Right renal cortex interstitium (tissue), 3 donors: ENCODE results near the gene C13orf46. TPM values are rescaled to one million over a fixed set of nuclear protein-coding genes. Genes with fewer than 3 reads are reported as not detected.

Experiments
- DNase-seq, 3 donors: peaks; one replicate each; pipeline ENCODE4 v3.0.0-alpha.2; 2013; ENCODE audit warnings: low read depth in 3 of 3, low spot score in 2 of 3
- polyA plus RNA-seq, 3 donors: library from polyadenylated mRNA; unstranded; fragments of 120-200 nt; gene quantifications; one replicate each; pipeline ENCODE4 v1.2.1, GENCODE V29; 2013; ENCODE audit not compliant: insufficient read length in 3 of 3

C13orf46 gene
- polyA plus RNA-seq, 3 donors, result 0.07 to 0.18 TPM; not detected in 1

DNA sequence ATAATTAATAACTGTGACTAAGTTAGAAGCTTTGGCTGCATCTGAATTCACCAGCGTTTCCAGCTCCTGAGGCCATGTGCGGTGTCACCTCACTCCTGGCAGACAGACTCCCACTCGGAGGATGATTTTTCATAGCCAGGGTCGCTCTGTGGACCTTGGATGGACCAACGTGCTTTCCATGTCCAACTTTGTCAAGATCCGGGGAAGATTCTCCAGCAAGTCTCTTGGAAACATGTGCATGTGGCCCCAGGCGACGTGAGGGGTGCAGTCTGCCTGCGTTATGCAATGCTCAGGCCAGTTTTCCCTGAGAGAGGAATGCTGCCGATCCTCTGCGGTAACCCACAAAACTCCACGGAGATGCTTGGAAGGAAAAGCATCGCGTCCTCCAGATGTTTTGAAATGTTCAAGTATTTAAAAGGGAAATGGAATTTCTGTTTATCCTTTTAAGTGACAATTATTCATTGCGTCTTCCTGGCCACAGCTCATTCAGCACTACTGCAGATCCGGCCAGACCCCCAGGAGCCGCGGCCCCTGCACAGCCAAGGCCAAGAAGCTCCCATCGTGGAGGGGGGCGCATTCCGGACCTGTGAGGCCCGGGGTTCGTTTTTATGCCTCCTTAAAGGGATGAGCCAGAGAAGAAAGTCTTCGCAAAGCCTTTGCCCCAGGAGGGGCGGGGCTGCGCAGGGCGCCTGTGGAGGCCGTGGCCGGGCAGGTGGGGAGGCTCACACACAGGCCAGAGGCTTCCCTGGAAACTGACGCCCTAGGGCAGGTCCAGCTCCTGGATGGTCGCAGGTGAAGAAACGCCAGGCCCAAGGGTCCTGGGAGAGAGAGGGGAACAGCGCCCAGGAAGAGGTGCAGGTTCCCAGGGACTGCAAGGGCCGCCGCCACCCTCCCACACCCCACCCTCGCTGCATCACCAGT is 46.0 kb downstream of the C13orf46 start:
- DNase-seq, result no peak

DNA sequence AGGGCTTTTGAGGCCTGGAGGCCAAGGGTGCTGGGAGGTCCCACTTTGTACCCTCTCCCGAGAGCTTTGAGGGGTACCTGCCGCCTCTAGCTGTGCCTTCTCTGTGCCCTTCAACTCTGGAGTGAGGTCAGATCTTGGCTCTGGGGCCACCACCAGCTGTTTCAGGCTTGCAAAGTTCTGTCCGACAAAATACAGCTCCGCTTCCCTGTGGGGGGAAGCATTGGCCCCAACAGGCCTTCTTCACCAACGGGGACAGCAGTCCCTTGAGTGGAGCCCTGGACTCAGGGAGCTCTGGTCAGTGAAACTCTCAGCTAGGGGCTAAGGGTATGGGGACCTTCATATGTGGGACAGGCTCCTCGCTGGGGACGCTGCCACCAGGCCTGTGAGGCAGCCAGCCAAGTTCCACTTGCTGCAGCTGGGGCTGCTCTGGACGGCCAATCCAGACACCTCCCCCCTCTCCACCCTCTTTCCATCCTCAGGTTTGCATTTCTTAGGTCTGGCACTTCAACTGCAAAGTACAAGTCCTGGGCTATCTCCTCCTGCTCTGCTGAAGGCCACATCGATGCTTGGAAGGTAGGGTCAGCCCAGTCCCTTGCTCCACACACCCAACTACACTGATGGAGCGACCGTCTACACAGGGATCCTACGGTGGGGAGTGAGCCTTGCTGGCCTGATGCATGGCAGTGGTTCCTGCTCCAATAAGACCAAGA is 46.8 kb downstream of the C13orf46 start:
- DNase-seq, result no peak

DNA sequence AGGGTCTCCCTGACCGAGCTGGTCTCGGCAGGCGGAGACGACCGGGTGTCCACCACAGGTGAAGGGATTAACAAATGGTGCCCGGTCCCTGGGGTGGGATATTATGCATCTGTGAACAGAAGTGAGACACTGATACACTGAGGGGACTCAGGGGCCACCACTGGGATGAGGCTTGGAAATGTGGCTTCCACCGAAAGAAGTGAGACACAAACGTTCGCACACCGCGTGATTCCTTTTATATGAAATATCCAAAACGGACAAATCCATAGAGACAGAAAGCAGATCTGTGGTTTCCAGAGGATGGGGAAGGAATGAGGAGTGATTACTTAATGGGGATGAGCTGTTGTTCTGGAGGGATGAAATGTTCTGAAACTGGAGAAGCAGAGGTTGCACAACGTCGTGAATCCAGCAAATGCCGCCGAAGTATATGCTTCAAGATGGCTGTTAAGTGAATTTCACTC is 47.5 kb downstream of the C13orf46 start:
- DNase-seq, result no peak

DNA sequence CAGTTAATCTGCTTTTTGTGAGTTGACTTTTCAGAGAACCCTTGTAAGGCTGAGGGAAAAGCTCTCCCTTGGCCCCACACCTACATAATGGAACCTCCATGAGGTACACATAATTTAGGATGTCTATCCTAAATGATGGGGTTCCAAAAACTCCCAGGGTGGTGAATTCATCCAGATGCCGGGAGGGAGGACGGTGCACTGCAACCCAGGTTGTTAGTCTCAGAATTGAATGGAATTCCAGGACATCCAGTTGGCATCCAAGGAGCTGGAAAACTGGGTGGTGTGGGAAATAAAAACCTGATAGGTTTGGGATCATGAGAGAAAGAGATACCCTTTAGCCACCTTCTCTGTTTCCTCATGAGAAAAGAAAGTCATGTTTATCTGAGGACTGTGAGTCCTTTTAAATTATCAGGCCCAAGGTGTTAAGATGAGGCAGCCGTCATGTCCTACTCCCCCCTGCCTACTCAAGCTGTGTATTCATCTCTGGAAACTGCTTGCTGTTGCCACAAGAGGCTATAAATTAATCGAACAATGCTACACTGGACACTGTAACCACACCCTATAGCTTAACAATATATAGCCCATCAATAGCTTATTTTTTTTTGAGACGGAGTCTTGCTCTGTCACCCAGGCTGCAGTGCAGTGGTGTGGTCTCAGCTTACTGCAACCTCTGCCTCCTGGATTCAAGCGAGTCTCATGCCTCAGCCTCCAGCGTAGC is 49.5 kb downstream of the C13orf46 start:
- no peak for DNase-seq

DNA sequence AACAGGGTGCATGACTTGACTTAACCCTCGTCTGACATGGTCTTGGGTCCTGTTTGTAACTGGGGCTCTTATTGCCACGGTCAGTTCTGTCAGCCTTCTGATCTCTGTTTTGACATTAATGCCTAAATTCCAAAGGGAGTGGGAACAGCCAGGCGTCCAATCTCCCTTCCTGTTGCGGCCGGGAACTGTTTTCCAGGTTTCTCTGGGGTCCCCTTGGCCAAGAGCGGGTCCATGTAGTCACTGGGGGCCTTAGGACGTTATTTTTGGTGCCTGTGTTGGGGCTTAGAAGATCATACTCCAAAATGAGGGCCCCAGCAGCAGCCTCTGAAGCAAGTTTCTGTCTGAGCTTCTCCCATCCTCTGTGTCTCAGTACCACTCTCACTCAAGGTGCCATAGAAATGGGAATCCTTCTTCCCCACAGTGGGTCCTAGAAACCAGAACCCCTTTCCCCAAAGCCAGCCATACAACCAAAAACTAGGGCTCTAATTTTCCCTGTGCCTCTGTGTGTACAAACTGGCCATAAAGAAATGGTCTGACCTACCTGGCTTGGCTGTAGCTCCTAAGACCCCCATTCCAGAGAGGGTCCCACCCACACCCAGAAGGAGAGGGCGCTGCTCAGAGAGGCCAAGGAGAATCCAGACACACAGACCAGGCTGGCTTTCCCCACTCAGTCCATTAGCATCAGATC is 50.4 kb downstream of the C13orf46 start:
- DNase-seq, result no peak

DNA sequence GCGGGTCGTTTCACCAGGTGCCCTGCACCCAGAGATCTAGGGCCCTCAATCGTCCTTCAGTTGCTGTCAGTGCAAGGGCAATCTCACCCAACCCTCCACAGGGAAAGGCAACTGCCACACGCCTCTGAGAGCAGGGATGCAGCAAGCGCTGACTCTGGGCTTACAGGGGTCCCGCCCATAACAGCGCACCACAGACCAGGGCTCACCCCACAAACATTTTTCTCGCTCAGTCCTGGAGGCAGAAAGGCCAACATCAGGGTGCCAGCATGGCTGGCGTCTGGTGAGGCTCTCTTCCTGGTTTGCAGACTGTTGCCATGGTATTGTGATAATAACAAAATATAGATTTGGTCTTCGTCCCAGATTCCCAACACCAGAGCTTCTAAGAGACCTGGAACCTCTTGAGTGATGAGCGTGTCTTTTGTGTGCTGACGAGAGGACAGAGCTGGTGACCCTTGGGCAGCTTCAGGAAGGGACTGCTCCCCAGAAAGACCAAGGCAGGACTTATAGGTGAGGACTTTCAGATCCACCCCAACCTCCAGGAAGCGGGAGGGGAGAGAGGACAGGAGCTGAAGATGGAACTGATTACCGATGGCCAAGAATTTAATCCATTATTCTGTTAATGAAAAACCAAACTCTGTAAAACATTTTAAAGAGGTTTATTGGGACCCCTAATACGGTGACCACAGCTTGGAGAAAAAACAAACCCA is 51.3 kb downstream of the C13orf46 start:
- DNase-seq, result no peak

DNA sequence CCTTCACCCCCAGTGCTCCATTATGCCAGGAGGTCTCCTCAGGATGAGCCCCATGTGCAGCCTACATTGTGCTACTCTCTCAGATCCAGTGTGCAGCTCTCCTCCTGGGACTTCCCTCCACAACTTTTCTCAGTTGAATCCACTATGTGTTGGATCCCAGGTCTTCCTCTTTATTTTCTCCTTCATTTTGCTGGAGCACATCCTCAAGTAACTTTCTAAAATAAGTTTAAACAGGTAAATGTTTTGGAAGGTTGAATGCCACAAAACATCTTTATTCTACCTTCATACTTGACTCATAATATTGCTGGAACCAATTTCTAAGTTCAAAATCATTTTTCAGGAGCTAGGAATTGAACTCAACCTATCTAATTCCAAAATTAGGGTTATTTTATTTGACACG is 52.1 kb downstream of the C13orf46 start:
- no peak for DNase-seq

DNA sequence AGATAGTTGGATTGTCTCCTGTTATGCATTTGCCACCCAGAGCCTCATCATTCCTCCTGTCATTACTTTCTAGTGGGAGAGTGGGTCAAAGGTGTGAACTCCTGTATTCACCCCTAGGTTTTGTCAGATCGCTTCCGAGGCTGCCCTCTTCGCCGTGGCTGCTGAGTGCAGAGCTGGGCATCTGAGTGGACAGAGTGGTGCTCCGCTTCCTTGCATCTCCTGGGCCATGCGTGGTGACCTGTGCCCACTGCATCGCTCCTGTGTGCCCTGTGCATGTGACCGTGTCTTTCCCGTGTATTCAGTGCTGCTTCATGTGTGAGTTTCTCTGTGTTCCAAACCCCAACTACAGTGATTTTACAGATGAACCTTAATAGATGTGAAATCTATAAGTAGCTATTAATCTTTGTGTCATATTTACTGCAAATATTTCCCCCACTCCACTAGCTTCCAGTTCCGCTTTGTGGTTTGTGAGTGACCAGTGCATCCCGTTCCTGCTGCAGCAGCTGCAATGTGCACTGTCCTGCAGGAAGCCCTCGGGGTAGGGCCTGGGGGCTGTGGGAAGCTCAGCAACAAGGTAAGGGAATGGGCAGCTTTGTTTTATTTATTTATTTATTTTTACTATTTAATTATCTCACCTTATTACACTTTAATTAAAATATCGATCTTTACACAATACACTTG is 53.1 kb downstream of the C13orf46 start:
- DNase-seq, result no peak

DNA sequence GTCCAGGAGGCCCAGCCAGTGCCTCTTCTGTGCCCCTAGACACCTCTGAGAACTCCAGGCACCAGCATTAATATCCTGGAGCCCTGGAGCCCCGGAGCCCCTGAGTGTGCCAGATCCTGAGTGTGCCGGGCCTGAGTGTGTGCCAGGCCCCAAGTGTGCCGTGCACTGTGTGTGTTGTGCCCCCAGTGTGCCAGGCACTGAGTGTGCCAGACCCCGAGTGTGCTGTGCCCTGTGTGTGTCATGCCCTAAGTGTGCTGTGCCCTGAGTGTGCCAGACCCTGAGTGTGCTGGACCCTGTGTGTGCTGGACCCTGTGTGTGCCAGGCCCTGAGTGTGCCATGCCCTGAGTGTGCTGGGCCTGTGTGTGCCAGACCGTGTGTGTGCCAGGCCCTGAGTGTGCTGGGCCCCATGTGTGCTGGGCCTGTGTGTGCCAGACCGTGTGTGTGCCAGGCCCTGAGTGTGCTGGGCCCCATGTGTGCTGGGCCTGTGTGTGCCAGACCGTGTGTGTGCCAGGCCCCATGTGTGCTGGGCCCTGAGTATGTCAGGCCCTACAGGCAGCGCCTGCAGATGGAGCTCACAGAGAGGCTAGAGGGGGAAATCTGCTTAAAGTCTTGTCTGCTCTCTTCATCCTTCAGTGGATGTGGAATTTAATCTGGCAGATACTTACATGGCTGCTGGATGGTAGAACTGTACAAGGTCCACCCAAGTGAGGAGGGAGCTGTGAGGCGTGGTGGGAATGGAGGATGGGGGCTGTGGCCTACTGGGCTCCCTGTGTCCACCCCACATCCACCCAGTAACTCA is 53.9 kb downstream of the C13orf46 start:
- DNase-seq, result no peak

DNA sequence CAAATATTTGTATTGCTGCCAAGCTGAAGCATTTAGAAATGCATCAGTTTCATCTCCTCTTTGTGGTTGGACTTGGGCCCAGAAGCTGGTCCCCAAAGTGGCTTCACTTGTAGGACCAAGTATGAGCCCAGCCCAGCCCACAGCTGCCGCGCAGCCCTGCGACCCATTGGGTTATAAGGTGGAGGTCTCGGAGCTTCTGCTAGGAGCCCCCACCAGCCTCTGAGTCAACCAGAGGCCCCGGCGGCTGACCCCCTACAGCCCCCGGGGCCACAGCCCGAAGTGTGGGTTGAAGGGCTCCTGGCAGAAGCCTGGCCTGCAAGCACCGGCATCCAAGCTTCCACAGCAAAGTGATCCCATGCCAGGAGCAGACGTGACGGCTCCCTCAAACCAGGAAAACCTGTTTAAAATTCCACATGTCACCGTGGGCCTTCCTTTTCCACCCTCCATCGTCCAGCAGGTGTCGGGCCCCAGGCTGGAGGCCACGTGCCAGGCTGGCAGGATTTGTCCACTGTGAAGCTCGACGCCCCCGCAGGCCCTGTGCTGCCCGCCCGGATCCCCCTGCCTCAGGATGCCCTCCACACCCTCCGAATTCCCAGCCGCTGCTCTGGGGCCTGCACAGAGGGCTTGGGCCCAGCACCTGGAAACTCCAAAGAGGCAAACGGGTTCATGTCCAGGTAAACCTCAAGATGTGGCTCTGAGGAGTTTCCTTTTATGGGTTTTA is 54.7 kb downstream of the C13orf46 start:
- no peak for DNase-seq

DNA sequence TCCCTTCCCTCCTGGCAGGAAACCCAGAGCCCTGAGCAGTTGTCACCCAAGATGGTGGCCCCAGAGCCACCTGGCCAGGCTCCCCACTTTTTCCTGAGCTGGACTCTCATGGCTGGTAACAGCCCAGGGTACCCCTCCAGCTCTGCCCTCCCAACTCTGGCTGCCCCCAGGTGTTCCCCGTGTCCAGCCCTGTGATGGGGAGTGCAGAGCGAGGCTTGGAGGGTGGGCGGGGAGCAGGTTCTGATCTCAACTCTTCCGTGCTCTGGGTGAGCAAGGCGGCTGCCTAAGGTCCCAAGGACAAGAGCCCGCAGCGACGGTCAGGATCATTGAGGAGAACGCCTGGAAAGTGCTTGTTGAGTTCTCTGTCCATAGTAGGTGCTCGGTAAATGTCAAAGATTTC is 55.3 kb downstream of the C13orf46 start:
- no peak for DNase-seq

DNA sequence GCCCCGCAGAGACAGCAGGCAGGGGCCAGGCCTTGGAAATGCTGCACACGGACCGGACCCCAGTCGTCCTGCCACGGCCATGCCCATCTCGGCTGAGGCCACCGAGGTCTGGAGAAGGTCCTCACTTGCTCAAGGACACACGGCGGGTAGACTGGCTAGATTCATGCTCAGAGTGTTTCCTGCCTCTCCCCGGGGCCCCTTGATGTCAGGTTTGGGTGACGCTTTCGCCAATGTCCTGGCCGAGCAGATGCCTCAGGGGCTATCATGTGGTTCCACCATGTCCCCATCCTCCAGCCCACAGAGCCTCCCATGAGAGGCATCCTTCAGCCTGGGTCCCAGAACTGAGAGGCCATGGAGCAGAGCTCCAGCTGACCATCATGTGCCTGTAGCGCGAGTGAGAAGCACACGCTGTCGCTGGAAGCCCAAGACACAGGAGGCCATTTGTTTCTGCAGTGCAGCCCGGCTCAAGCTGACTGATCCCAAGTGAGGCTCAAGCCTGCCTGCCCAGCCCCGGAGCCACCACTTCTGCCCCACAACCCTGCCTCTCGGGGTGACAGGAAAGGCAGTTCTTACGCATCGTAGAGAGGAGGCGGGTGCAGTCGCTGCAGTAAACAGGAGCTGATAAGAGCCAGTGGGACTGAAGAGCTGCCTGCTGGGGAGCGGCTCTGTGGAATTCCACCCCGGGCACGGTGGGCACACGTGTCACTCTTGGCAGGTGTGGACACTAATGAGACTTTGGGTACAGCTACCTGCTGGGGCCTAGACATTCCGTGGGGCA is 56.1 kb downstream of the C13orf46 start:
- no peak for DNase-seq

DNA sequence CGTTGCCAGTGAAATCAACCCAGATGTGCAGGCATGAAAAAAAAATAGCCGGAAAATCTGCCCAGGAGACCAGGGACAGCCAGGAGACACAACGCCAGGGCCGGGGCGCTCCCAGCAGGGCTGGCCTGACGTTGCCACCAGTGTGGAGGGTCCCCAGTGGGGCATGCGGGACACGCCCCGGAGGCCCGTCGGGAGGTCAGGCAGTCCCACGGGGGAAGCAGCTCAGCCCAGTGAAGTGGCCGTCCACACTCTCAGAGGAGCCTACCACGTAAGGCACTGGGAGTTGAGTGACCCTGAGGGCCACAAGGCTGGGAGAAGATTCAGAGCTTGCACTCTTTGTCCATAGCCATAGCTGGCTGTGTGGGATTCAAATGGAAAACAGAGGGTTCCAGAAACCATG is 56.8 kb downstream of the C13orf46 start:
- no peak for DNase-seq

DNA sequence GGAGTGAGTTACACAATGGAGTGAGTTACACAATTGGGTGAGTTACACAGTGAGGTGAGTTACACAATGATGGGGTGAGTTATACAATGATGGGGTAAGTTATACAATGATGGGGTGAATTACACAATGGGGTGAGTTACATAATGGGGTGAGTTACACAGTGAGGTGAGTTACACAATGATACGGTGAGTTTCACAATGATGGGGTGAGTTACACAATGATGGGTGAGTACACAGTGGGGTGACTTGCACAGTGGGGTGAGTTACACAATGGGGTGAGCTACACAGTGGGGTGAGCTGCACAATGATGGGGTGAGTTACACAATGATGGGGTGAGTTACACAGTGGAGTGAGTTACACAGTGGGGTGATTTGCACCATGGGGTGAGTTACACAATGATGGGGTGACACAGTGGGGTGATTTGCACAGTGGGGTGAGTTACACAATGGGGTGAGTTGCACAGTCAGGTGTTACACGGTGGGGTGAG is 57.5 kb downstream of the C13orf46 start:
- DNase-seq, result no peak

DNA sequence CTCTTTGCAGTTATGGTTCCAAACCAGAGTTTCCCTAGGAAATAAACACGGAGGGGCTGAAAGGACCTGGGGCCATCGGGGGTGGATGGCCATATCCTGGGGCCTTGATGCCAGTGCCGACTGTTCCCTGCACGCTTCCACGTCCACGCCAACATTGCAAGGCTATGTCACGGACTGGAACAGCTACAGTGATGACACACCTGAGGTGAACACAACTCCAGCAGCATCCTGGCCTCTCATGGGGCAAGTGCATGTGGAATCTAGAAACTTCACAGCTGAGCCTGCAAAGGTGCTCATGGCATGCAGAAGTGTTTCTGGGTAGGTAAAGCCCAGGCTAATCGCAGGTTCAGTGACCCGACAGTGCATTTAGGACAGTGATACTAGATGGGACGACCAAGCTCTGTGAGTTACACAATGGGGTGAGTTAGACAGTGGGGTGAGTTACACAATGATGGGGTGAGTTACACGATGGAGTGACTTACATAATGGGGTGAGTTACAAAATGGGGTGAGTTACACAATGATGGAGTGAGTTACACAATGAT is 58.0 kb downstream of the C13orf46 start:
- DNase-seq, result no peak

DNA sequence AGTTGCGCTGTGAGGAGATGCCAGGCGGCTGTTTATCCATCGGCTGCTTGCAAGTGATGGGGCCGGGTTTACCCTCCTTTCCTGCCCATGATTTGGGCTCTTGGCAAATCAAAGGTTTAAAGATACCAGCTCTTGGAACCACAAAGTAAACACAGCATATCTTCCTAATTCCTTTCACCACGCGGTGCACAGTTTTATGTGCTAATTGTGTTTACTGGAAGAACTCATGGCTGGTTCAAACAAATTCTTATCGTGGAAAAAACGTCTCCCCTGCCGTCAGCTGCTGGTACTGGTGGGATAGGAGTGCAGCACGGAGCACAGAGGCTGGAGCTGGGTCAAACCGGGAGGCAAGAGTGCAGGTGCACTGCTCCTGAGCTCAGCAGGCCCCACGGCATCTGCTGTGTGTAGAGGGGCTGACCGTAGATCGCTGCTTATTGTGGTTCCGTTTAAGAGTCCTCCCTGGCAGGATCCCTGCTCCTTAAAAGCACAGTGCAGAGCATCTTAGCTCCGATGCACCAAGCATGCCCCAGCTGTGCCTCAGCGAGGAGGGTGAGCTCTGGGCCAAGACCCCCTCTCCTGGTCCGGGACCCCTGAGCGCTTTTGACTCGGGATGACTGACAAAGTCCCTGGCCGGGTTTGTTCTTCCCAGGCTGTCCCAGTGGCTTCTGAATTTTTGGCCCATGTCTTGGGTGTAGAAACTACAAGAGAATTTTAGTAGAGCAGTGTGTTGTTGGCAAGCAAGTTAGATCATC is 58.7 kb downstream of the C13orf46 start:
- no peak for DNase-seq
